ENCODE measurements around the gene SELENBP1.

DNA sequence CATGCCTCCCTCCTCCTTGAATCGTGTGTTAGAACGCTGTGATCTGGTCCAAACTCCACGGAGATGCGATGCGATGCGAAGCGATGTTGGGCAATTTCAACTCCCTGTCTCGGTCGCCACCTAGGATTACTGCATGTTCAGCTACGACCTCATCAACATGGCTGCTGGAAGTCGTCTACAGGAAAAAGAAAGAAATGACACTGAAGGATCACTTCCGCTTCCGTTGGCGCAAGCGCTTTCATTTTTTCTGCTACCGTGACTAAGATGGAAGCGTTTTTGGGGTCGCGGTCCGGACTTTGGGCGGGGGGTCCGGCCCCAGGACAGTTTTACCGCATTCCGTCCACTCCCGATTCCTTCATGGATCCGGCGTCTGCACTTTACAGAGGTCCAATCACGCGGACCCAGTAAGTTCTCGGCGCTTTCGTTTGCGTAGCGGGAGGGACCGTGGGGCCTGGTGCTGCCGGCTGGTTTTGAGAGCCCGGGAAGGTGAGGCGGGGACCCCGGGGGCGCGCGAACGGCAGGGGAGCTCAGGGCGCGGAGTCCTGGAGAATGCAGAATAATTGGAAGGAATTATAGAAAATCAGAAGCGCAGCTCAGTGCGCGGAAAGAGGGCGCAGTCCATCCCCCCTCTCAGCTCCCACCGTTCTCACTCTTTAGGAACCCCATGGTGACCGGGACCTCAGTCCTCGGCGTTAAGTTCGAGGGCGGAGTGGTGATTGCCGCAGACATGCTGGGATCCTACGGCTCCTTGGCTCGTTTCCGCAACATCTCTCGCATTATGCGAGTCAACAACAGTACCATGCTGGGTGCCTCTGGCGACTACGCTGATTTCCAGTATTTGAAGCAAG, 27.0 kb upstream of the SELENBP1 start, which contains the start of gene PSMB4:
- TF ChIP-seq POLR2A (IDR thresholded peaks at IDR 0.05) (peak; percentile 66), POLR2AphosphoS5 (IDR thresholded peaks at IDR 0.05) (peak; percentile 95 to 99 (median 98))
- TF ChIP-seq, protein P1, sequence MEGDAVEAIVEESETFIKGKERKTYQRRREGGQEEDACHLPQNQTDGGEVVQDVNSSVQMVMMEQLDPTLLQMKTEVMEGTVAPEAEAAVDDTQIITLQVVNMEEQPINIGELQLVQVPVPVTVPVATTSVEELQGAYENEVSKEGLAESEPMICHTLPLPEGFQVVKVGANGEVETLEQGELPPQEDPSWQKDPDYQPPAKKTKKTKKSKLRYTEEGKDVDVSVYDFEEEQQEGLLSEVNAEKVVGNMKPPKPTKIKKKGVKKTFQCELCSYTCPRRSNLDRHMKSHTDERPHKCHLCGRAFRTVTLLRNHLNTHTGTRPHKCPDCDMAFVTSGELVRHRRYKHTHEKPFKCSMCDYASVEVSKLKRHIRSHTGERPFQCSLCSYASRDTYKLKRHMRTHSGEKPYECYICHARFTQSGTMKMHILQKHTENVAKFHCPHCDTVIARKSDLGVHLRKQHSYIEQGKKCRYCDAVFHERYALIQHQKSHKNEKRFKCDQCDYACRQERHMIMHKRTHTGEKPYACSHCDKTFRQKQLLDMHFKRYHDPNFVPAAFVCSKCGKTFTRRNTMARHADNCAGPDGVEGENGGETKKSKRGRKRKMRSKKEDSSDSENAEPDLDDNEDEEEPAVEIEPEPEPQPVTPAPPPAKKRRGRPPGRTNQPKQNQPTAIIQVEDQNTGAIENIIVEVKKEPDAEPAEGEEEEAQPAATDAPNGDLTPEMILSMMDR (IDR thresholded peaks at IDR 0.05) = peak in 1 of 3 donors; percentile 43
